Activated T-cell treated with anti-CD3 and anti-CD28 coated beads for 4 hours (primary cell): Measurements from ENCODE around the gene ADTRP.
"Not testable (repeated sequence)": the region's sequence is repeated elsewhere in the genome, so short reads cannot be mapped to it uniquely, and the experiment has no call there.

ENCODE experiments used
- DNase-seq: peaks from one replicate; pipeline ENCODE4 v3.0.0-alpha.2; 2020

ADTRP gene

DNA sequence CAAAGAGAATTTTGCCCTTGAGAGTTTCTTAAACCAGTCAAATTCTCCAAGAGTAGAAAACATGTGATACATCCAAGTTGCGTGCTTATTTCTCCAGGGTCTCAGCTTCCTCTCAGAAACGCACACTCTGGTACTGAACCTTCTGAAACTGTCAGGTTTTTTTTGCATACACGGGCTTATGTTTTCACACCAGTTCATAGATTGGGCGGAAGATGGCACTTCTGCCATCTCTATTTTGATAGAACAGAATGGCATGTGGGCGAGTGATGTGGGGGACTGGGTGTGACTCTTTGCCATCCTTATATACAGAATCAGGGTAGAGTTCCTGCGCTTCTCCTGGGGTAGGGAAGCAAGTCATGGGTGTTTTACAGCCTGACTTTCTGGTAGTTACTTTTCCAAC is 56.4 kb downstream of the ADTRP start:
- DNase-seq, result no peak

DNA sequence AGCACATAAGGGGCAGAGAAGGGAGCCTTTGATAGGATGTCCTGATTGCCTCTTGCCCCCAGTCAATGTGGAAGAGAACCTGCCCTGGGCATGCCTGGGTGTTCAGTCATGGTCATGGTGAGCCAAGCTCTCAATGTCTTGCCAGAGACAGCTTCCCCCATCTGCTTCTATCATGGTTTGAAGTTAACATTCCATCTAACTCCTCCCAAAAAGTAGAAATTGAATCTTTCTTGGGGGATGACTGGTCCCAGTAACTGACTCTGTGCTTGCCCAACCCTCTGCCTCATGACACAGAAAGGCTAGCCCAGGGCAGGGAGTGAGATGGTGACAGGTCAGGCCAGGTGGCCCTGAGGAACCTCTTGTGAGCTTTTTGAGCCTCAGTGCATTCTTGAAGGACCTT is 60.1 kb downstream of the ADTRP start:
- no peak for DNase-seq

- no peak for DNase-seq
Measured at GRCh38 chr6:11718031-11718430, 60.6 kb downstream of the ADTRP start.

GRCh38 chr6:11714798-11715285 is 63.8 kb downstream of the ADTRP start:
- DNase-seq, result no peak

DNA sequence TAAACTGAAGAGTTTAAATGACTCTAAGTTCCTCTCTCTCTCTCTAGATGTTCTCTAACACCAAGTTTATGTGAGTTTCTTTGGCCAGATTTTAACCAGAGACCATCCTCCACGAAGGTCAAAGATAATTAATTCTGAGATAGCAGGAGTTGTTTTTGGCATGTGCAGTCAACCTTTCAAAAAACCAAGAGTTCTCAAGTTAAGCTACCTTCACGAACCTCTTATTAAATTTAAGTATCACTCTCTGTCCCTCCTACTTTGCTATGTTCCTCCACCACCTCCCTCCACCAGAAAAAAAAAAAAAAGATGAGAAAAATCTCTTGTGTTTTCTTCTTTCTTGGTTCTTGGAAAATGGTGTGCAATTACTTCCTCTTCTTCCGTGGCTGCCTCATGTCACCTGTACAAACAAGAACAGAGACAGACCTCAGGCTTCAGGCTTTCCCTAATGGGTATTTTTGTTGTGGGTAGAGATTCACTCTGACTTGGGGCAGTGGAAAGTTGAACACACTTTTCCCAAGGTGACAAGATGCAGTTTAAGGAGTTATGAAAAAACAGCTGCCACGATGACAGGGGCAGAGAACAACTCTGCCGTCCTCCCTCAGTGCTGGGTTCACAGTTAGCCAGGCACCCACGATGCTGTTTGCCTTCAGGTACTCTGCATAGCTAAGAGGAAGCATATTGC is 64.3 kb downstream of the ADTRP start:
- DNase-seq, result peak; percentile 20

DNA sequence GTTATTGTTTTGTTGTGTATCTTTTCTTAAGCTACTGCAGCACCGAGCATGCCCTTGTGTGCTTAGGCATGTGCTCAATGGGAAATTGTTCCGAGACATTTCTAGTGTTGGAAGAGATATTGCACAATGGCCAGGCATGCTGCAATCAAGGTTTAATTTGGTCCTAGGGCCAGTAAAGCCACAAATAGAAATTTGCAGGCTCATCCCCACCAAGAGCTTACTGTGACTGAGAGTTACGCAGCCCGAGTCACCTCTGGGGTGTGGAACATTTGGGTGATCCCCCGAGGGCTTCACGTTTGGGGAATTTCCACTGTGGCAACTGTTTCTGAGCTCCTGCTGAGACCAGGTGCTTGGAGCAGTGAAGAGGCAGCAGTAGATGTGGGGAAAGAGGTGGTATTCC is 65.8 kb downstream of the ADTRP start:
- DNase-seq, result no peak

GRCh38 chr6:11711984-11712711 is 66.5 kb downstream of the ADTRP start:
- no peak for DNase-seq

DNA sequence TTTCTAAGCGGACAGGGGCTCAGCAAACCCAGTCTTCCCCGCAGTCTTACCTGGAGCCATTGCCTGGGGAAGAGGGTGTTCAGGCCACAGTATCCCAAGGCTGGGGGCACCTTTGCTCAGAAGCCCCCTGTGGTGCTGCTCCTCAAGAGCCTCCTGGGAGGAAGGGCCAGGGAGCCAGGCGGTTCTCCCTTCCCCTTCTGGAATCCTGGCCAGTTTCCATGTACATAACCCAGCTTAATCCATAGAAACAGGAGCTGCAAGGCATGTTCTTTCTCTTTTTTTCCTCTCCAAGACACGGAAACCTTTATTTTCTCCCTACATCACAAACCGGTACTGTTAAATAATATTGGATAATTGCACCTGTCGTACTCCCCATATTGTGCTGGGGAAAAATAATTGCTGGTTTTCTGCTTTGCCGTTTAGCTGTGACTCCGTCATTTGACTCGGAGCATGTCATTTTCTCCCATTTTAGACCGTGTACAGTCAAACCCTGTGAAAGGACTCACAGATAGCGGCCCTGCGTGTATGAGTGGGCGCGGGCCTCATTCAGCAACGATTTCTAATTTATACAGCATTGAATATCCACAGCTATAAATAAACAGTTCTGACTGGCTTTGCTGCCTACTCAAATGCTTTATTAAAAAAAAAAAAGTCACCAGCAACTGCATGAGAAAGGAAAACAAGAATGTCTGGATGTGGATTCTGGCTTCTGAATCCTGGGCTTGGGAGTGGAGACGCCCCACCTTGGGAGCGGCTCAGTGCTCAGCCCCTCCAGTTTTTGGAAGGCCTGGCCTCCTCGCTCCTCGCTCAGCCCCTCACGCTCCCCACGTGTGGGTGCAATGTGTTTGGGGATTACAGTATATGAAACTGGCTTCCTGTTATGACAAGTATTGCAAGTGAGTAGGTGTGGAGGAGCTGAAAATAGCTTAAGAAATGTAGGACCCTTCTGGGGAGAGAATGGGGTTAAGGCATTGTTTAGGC is 67.3 kb downstream of the ADTRP start:
- DNase-seq, result peak; percentile 44

- DNase-seq, result peak; percentile 59
Measured at GRCh38 chr6:11710311-11710761, 68.3 kb downstream of the ADTRP start.

GRCh38 chr6:11706171-11706570 is 72.4 kb downstream of the ADTRP start:
- no peak for DNase-seq

DNA sequence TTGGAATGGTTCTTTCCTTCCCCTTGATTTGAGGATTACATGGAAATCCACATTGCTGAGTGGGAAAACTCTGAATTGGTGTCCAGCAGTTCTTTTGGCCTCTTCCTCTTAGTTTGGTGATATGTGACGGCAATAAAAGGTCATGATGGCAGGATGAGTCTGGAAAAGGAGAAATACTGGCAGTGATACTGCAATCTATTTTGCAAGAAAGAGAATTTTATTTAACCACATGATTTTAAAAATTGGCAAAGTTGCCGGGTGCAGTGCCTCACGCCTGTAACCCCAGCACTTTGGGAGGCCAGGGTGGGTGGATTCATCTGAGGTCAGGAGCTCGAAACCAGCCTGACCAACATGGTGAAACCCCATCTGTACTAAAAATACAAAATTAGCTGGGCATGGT is 73.1 kb downstream of the ADTRP start:
- no peak for DNase-seq

- DNase-seq, result no peak
Measured at GRCh38 chr6:11705069-11705468, 73.5 kb downstream of the ADTRP start.

GRCh38 chr6:11703725-11704124 is 74.9 kb downstream of the ADTRP start:
- no peak for DNase-seq

DNA sequence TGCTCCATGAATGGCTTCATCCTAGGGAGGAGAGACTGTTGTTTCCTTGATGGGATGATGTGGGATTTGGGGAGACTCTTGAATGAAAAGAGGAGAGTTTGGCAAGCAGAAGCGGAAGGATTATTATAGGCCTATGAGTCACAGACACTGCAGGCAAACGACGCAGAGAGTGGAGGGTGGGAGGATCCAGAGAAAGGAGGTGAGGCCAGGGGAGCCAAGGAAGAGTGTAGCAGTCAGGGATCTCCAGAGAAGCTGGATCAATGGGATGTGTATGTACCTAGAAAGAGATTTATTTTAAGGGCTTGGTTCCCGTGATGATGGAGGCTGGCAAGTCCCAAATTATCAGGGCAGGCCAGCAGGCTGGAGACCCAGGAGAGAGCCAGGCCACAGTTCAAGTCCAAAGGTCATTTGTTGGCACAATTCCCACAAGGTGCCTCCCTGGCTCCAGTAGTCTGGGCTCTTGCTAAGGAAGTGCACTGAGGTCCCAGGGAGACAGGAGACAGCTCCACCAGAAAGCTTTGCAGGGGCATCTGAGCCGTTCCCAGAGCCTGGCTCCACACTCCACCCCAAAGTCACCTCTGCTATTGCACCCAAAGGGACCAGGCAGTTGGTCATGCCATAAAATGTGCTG is 76.0 kb downstream of the ADTRP start:
- DNase-seq, result no peak

- no peak for DNase-seq
Measured at GRCh38 chr6:11702089-11702488, 76.5 kb downstream of the ADTRP start.

- DNase-seq, result no peak
Measured at GRCh38 chr6:11701573-11701972, 77.0 kb downstream of the ADTRP start.

DNA sequence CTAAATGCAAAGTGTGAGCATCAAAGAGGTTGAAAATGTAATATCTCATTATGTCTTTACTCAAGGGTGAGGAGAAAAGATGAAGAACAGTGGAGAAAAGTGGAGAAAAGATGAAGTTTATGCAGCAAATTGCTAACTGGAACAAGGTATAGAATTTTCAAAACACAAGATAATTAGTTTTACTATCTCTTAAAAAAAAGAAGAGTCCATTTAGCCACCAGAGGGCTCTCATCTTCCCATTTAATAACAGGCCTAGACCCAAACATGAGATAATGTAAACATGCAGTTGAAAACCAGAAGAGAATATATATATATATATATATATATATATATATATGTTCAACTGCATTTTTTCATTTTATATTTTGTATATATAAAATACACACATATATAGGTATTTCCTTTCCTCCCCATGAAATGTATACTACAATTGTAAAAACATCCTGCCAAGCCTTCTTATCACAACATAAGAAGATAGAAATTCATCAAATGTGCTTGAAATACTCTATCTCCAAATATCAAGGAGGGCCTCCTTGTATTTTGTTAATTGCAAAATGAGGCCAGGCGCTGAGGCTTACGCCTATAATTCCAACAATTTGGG is 78.4 kb downstream of the ADTRP start:
- no peak for DNase-seq

- no peak for DNase-seq
Measured at GRCh38 chr6:11699576-11699975, 79.0 kb downstream of the ADTRP start.

DNA sequence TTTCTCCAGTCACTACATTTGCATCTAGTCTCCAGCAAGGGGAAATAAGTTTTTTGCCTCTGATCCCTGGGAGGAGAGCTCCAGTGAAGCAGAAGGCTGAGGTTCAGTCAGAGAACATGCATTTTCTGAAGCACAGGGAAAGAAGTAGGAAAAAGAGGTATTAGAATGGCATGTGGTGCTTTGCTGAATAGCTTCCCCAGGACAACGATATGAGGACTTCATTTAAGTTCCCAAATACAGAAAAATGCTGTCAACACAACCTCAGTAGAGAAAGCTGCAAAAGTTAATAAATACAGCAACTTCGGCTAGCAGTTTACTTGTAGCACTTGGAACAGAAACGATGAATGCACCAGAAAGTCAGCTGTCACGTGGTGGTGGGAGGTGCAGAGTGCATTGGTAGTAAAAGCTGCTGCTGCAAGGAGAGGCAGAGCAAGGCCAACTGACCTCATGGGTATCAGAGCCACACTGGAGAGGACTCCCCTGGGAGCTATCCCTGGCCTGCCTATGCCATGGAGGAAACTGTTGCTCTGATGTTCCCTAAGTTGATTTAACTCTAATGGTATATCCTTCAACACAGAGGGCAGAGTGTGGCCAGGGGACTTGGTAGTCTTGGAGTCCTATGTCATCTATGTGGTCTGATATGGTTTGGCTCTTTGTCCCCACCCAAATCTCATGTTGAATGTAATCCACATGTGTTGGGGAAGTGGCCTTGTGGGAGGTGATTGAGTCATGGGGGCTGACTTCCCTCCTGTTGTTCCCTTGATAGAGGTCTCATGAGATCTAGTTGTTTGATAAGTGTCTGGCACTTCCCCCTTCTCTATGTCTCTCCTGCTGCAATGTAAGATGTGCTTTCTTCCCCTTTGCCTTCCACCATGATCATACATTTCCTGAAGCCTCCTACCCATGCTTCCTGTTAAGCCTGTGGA is 85.9 kb downstream of the ADTRP start:
- no peak for DNase-seq

GRCh38 chr6:11689847-11690246 is 88.8 kb downstream of the ADTRP start:
- DNase-seq, result no peak

- DNase-seq, result not testable (repeated sequence)
Measured at GRCh38 chr6:11689400-11689799, 89.2 kb downstream of the ADTRP start.
